ENCODE results near the gene CUL3.

The CUL3 gene

DNA sequence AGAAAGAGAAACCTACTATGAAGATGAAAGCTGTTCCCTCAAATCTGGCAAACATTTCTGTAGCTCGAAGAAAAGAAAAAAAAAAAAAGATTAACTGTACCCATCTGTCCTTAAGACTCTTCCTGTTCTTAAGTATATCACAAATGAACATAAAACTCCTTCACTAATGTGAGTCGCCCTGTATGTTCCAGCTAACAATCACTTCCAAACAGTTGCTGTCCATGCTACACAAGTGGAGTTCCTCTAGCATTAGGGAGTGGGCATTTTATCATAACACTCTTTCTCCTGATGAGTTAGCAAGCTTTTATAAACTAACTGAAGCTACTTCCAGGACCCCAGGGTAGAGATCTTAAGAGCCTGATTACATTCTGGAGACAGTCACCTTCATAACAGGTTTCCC lies 5.8 kb downstream of the CUL3 start:
- DNase-seq = no peak

DNA sequence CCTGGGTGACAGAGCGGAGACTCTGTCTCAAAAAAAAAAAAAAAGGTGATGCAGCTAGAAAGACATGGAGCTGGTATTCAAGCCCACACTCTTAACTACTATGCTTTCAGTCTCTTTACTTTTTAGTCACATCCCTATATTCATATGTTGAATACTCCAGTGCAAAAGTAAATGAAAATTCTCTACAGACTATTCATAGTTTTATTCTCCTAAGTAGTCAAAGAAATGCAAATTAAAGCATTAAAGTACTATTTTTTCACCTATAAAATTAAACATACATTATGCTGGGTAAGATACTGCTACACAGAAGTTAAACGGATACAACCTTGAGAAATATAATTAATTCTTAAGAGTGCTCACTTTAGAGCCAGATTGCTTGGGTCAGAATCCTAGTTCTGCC lies 7.6 kb downstream of the CUL3 start:
- no peak for DNase-seq

DNA sequence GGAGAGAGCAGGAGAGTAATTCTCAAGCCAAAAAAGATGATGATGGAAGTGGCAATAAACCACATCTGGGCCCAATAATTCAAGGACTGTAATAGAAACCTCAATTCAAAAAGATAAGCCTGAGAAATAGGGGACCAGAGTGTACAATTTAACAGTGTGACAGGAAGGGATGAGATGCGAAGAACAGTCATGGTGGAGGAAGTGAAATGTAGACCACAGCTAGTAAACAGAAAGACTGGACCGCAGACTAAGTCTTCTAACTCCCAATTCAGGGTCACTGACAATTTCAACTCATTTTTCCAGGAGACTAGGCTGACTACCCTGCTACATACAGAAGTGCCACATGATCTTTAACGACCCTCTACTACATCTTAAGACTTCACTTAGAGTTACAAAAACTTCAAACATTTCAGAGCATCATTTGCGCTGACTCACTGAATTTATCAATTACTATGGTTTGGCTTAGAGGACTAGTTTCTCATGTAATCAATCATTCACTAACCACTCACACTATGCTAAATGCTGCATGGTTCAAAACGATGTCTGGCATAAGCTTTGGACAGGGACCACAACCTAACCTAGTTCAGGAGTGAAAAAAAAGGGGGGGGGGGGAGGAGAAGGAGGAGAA lies 9.0 kb downstream of the CUL3 start:
- no peak for DNase-seq

GRCh38 chr2:224574423-224575084 lies 10.6 kb downstream of the CUL3 start:
- DNase-seq = no peak

DNA sequence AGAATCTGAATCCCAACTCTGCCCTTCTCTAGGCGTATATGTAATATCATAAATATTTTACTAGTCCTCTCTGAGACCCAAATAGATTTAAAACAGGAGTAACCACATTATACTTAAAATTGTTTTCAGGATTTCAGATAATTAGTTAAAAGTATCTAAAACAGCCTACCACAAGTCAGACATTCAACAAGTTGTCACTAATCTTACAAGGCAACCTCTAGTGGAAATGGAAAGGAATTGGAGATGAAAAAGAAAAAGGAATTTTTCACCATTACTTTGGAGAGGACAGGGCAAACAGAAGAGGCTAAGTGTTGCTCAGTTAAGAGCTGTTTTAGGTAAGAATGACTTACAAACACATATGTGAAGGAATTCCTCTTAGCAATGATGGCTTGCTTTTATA lies 11.4 kb downstream of the CUL3 start:
- no peak for DNase-seq

DNA sequence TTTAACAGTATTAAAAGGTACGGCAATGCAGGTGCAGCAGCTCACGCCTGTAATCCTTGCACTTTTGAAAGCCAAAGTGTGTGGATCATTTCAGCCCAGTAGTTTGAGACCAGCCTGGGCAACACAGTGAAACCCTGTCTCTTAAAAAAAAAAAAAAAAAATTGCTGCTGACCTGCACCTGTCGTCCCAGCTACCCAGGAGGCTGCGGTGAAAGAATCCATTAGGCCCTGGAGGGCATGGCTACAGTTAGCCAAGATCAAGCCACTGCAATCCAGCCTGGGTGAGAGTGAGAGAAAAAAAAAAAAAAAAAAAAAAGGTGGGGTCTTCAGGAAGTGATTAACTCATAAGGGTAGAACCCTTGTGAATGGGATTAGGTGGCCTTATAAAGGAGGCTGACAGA lies 12.8 kb downstream of the CUL3 start:
- no peak for DNase-seq

GRCh38 chr2:224570328-224570993 lies 14.7 kb downstream of the CUL3 start:
- no peak for DNase-seq

- DNase-seq = no peak
These were observed 15.5 kb downstream of the CUL3 start for GRCh38 chr2:224569654-224570053.

DNA sequence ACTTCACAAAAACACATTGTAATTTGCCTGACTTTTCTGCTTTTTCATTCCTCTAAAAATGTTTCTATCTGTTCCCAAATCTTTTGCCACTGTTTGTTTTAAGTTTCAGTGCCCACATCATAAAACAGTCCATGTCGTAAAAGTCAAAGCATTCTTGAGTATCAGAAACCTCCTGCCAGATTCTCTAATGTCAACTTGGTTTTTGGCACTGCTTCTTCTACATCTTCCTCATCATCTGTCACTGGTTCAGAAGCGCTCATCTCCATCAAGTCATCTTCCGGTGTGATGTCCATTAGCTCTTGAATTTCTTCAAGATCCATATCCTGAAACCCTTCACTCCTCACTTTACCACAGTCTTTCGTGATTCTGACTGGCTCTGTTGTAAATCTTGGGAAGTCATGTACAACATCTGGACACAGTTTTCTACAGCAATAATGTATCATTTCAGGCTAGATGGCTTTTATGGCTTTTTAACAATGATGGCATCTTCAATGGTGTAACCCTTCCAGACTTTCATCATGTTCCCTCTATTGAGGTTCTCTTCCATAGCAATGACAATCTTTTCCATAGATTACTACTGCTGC lies 19.6 kb downstream of the CUL3 start:
- DNase-seq = no peak

DNA sequence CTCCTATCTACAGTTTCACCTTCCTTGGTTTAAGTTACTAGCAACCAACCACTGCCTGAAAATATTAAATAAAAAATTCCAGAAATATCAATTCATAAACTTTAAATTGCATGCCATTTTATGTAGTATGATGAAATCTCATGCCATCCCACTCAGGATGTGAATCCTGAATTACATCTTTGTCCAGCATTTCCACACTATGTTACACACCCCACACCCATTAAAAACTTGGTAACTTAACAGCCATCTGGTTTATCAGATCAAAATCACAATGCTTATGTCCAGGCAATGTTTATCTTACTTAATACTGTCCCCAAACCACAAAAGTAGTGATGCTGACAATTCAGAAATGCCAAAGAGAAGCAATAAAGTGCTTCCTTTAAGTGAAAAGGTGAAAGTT lies 21.6 kb downstream of the CUL3 start:
- no peak for DNase-seq

- no peak for DNase-seq
These were observed 22.3 kb downstream of the CUL3 start for GRCh38 chr2:224562831-224563230.

GRCh38 chr2:224561234-224562005 lies 23.7 kb downstream of the CUL3 start:
- no peak for DNase-seq

DNA sequence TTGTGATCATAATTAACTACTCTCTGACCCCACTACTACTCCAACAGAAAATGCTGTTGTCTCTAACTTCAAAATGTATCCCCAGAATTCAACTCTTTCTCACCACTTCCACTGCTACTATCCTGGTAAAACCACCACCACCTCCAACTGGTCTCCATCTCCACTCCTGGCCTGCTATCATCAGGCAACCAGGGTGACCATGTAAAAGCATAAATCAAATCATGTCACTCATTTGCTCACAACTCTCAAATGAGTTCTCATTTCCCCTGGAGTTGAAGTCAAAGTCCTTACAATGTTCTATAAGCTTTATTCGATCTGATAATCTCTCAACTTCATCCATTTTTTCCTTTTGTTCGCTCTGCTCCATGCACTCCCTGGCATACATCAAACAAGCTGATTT lies 24.6 kb downstream of the CUL3 start:
- DNase-seq = no peak

- DNase-seq = no peak
These were observed 27.6 kb downstream of the CUL3 start for GRCh38 chr2:224557610-224558009.

DNA sequence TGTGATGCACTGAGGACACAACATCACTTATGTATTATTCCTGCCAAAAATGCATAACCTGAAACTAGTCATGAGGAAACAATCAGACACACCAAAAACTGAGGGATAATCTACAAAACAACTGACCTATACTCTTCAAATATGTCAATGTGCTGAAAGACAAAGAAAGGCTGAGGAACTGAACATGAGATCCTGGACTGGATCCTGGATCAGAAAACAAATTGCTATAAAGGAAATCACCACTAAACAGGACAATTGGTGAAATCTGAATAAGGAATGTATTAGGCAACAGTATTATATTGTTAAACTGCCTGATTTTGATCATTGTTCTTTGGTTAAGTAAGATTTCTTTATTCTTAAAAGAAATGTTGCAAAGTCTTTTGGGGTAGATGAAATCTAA lies 28.8 kb downstream of the CUL3 start:
- no peak for DNase-seq

DNA sequence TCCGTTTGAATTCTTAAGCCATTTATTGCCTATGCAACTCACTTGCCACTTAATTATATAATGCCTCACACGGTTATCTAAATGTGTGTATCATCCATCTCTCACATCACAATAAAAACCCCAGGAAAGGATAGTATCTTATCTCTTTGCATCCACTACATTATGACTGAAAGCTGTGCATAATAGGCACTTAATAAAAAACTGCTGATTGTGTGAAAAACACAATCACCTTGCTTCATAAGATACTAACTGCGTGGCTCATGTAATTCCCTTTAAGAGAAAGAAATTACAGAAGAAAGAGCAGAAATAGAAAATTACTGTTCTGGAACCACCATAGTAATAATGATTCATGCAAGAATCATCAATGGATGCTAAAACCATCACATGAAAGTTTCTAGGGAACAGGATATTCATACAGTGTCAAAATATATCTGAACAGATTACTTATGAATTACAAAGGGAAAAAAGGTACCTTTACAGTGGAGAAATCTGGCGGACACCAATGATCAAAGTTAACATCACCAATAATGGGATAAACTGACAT lies 29.3 kb downstream of the CUL3 start:
- no peak for DNase-seq

DNA sequence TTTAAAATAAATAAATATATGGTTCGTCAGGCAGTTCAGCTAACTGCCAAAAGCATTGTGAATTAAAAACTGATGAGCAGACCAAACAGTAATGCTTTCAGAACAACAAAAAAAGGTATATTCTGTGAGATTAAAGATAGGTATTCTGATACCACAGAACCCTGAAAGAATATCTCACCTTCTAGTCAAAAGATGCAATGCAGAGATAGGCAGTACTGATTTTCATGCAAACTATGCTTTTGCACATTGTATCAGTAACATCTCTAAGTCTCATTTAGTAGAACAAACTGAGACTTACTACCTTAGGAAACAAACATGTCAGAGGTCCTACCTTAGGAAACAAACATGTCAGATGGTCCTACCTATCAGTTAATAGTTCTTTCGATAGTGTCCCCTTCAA lies 32.4 kb downstream of the CUL3 start:
- DNase-seq = no peak

- DNase-seq = no peak
These were observed 33.5 kb downstream of the CUL3 start for GRCh38 chr2:224551693-224552092.

DNA sequence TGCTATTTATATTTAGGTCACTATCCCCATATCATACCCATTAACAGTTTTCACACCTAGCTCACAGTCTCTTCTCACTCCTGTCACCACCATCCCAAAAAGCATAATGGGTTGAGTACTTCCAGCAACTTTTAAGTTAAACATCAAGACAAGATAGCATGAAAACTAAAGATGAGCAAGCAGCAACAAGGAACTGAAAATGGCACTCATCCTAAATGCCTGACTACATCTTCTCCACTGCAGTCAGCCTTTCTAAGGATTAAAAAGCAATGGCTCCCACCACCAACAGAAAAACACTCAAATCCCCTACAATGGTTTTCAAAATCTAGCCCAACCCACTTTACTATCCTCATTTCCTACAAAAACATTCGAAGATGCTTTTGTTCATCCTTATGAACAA lies 38.2 kb downstream of the CUL3 start:
- DNase-seq = no peak

- no peak for DNase-seq
These were observed 39.1 kb downstream of the CUL3 start for GRCh38 chr2:224545884-224546644.

DNA sequence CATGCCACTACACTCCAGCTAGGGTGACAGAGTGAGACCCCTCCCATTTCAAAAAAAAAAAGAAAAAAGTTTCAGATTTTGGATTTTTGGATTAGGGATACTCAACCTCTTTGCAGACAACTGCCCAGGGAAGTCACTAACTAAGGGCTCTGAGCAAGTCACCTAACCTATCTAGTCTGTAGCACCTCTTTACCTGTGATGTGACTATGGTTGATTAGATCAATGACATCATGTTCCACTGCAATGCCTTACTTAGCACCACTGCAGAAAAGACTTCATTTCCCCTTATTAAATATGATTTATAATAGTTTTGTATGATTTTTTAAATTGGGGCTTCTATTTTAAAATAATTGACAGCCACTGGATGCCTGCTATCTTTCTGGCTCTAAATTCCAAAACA lies 41.2 kb downstream of the CUL3 start:
- DNase-seq = no peak

- no peak for DNase-seq
These were observed 46.5 kb downstream of the CUL3 start for GRCh38 chr2:224538561-224539138.

All from C1 segment of cervical spinal cord (tissue), 14 donors.